Ovary (tissue), 3 donors: ENCODE measurements around the gene ZNF365.
"Not testable (repeated sequence)": the region's sequence is repeated elsewhere in the genome, so short reads cannot be mapped to it uniquely, and the experiment has no call there.

Experiments
- POLR2A ChIP-seq: fragments of 450-650 bp; IDR thresholded peaks from one replicate; pipeline ENCODE4 v1.6.1; 2017; ENCODE audit warnings: antibody characterized with exemption, mild to moderate bottlenecking, moderate library complexity
- TF ChIP-seq, protein P1 (sequence below), 3 donors: fragments of 450-650 bp in 2 of 3; fragments of 200-600 bp in 1 of 3; IDR thresholded peaks; one replicate each; pipeline versions ENCODE4 v1.5.1 to v1.8.0; 2016 to 2022; ENCODE audit warnings: antibody characterized with exemption in 3 of 3, mild to moderate bottlenecking in 1 of 3
- donor health status: DM: no; HTN: no; CAD: no.

DNA sequence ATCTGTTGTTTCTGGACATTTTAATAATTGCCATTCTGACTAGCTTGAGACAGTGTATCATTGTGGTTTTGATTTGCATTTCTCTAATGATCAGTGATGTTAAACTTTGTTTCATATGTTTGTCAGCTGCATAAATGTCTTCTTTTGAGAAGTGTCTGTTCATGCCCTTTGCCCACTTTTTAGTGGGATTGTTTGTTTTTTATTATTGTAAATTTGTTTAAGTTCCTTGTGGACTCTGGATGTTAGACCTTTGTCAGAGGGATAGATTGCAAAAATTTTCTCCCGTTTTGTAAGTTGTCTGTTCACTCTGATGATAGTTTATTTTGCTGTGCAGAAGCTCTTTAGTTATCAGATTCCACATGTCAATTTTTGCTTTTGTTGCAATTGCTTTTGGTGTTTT lies 36.8 kb downstream of the ZNF365 start:
- TF ChIP-seq, protein P1, sequence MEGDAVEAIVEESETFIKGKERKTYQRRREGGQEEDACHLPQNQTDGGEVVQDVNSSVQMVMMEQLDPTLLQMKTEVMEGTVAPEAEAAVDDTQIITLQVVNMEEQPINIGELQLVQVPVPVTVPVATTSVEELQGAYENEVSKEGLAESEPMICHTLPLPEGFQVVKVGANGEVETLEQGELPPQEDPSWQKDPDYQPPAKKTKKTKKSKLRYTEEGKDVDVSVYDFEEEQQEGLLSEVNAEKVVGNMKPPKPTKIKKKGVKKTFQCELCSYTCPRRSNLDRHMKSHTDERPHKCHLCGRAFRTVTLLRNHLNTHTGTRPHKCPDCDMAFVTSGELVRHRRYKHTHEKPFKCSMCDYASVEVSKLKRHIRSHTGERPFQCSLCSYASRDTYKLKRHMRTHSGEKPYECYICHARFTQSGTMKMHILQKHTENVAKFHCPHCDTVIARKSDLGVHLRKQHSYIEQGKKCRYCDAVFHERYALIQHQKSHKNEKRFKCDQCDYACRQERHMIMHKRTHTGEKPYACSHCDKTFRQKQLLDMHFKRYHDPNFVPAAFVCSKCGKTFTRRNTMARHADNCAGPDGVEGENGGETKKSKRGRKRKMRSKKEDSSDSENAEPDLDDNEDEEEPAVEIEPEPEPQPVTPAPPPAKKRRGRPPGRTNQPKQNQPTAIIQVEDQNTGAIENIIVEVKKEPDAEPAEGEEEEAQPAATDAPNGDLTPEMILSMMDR (IDR thresholded peaks at IDR 0.05) = not testable (repeated sequence)
- not testable (repeated sequence) for TF ChIP-seq POLR2A
